ENCODE measurements around the gene LIX1L. TPM values are rescaled to one million over a fixed set of nuclear protein-coding genes. Genes with fewer than 3 reads are reported as not detected.

LIX1L gene
- polyA plus RNA-seq, 2 of the 4 experiments (the other 2 are of a cell fraction) = 10.5 to 35.8 TPM

GRCh38 chr1:145982010-145982723 lies 24.4 kb upstream of the LIX1L start:
- Histone ChIP-seq H3K4me2 (no peak overlapping the region), H3K9me3 (no peaks in the 10 kb centered on the region), H3K4me3 (no peak overlapping the region), H3K4me1 (peaks cover 22% of the 10 kb centered on the region; the same call in 2 of the 3 replicates), H3K27ac (no peak overlapping the region)
- FAIRE-seq = no peak
- DNase-seq (ENCODE audit: low read depth in 1 of 2, low spot score in 1 of 2) = no peak
- TF ChIP-seq SREBF2 (IDR thresholded peaks at IDR 0.05) (no peak), ELK1 (IDR thresholded peaks at IDR 0.05; ENCODE audit: low read depth, low read length) (no peak), FOSB (CRISPR knock-in tag; IDR thresholded peaks at IDR 0.05) (no peak), MAFK (IDR thresholded peaks at IDR 0.05; ENCODE audit: partially characterized antibody) (no peak), CHD2 (IDR thresholded peaks at IDR 0.05; ENCODE audit: low read length, partially characterized antibody) (no peak), RFX5 (IDR thresholded peaks at IDR 0.05) (no peak), CTCF (IDR thresholded peaks at IDR 0.05) (no peak), GATA3 (IDR thresholded peaks at IDR 0.05; ENCODE audit: borderline replicate concordance) (no peak), ZSCAN20 (CRISPR knock-in tag; IDR thresholded peaks at IDR 0.05) (no peak), HOXA7 (CRISPR knock-in tag; IDR thresholded peaks at IDR 0.05) (no peak), EHF (CRISPR knock-in tag; IDR thresholded peaks at IDR 0.05) (no peak)
- CTCF ChIA-PET = interaction anchor here (1.4 to 24.2 kb wide), 5 partner anchors 10 to 90 kb away, joined by 5 to 566 read pairs (median 110); partner anchors contain the start of genes ANKRD34A, HJV, POLR3GL and RBM8A
- WGBS (ENCODE audit: missing lambda C conversion rate) = 72% methylated on average over 6 of the region's 6 CpGs
- POLR2A ChIA-PET = no interaction called here
- ATAC-seq = no peak

- DNase-seq (ENCODE audit: low read depth in 1 of 2, low spot score in 1 of 2) = no peak
- TF ChIP-seq HOXB5 (CRISPR knock-in tag; IDR thresholded peaks at IDR 0.05) (no peak), HMGXB4 (CRISPR knock-in tag; IDR thresholded peaks at IDR 0.05; ENCODE audit: borderline replicate concordance) (no peak), CBX2 (IDR thresholded peaks at IDR 0.05; ENCODE audit: borderline replicate concordance, low read depth) (no peak), EHF (CRISPR knock-in tag; IDR thresholded peaks at IDR 0.05) (no peak), KDM1A (IDR thresholded peaks at IDR 0.05; ENCODE audit: low read depth) (no peak), ATOH8 (CRISPR knock-in tag; IDR thresholded peaks at IDR 0.05; ENCODE audit: low read depth) (no peak)
- FAIRE-seq = no peak
- H3K4me3 ChIP-seq = no peak overlapping the region
- WGBS (ENCODE audit: missing lambda C conversion rate) = 78% methylated on average over 1 of the region's 1 CpG
- no peak overlapping the region for H3K4me2 ChIP-seq
- ATAC-seq = no peak
- ChIA-PET POLR2A (no interaction called here), CTCF (interaction anchor here (1.3 to 24.2 kb wide), 7 partner anchors 11 to 135 kb away, joined by 4 to 566 read pairs (median 39); partner anchors contain the start of genes ANKRD34A, HJV, NUDT17 and PIAS3)
- H3K27ac ChIP-seq = no peak overlapping the region
- peaks cover 15% of the 10 kb centered on the region; the same call in 2 of the 3 replicates for H3K4me1 ChIP-seq
- no peaks in the 10 kb centered on the region for H3K9me3 ChIP-seq
These were observed 22.7 kb upstream of the LIX1L start for GRCh38 chr1:145980457-145980994.

Measured in A549 (cell line).